GM13977 (cell line): ENCODE results near the gene KIAA1217.

ENCODE experiments used
- DNase-seq: peaks from one replicate; pipeline ENCODE4 v3.0.0; 2012; ENCODE audit warnings: low spot score
- in situ Hi-C: fragments of 300-500 bp; cut with MboI; formaldehyde crosslinking; loops from one replicate; pipeline ENCODE4 v1.12.0; 2022; ENCODE audit warnings: low sequenced_read_pairs, low pct_unique_long_range_greater_than_20kb, mixed read lengths, inconsistent platforms; ENCODE audit not compliant: unreplicated experiment
- TF ChIP-seq, protein P1 (sequence below): IDR thresholded peaks from 2 replicates; pipeline ENCODE4 v1.5.1; 2012; ENCODE audit warnings: mild to moderate bottlenecking, control low read depth; ENCODE audit not compliant: insufficient read depth; ENCODE audit errors: extremely low read depth, missing control alignments

KIAA1217 gene

DNA sequence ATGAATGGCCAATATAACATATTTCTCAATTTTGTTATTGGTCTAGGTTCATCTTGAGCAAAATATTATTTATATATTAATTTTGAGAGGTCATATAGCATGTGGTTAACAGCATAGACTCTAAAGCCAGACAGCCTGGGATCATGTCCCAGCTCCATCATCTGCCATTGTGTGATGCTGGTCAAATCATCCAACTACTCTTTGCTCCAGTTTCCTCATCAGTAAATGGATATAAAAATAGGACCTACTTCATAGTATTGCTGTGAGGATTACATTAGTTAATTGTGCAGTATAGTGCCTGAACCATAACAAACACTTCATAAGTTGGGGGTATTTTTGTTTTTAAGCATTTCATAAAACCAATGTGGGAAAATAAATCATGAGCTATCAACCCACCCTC lies 199.0 kb downstream of the KIAA1217 start:
- TF ChIP-seq, protein P1, sequence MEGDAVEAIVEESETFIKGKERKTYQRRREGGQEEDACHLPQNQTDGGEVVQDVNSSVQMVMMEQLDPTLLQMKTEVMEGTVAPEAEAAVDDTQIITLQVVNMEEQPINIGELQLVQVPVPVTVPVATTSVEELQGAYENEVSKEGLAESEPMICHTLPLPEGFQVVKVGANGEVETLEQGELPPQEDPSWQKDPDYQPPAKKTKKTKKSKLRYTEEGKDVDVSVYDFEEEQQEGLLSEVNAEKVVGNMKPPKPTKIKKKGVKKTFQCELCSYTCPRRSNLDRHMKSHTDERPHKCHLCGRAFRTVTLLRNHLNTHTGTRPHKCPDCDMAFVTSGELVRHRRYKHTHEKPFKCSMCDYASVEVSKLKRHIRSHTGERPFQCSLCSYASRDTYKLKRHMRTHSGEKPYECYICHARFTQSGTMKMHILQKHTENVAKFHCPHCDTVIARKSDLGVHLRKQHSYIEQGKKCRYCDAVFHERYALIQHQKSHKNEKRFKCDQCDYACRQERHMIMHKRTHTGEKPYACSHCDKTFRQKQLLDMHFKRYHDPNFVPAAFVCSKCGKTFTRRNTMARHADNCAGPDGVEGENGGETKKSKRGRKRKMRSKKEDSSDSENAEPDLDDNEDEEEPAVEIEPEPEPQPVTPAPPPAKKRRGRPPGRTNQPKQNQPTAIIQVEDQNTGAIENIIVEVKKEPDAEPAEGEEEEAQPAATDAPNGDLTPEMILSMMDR = no peak
- no peak for DNase-seq
- in situ Hi-C loops = no loop called here

- in situ Hi-C loops = no loop called here
Measured at GRCh38 chr10:24408365-24408764, 199.4 kb downstream of the KIAA1217 start.

DNA sequence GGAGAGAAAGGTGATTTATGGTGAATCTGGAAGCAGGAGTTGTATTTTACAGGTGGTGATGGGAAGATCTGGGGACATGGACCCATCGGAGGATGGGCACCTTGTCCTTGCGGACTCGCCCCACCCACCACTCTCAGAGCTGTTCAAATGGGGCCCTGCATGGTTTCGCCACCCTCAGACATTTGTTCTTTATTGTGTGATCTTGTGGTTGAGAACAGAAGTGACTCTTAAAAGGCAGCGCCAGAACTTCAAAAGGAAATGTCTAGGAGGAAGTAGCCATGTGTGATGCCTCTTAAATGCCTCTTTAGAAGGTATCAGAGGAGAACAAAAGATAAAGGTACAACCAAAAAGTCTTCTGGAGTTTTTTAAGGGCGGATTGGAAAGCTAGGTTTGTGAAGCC lies 205.7 kb downstream of the KIAA1217 start:
- DNase-seq = peak; percentile 24
- TF ChIP-seq, protein P1 = no peak
- in situ Hi-C loops = no loop called here

More at GRCh38 chr10:24408365-24408764, 199.4 kb downstream of the KIAA1217 start:
- TF ChIP-seq, protein P1 = no peak
- no peak for DNase-seq

GRCh38 chr10:24415455-24416125 lies 206.7 kb downstream of the KIAA1217 start:
- in situ Hi-C loops = no loop called here
- TF ChIP-seq, protein P1 = no peak
- DNase-seq = no peak

DNA sequence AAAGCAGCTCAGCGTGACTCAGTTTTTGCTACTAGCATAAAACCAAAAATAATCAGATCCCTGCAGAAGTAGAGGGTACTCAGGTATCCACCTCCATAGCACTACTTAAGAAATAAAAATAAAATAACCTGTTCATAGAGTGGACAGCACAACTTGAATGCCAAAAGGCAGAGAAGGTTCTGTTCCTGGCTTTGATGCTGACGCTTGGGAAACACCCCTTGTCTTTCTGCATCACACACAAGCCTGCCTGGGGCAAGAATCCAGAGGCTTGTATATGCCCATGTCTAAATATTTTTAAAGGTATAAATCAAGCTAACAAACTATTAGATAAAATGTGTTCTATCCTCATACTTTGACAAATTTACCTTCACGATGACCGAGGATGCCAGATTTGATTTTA lies 207.3 kb downstream of the KIAA1217 start:
- TF ChIP-seq, protein P1 = no peak
- DNase-seq = no peak
- in situ Hi-C loops = no loop called here

GRCh38 chr10:24417053-24417452 lies 208.1 kb downstream of the KIAA1217 start:
- in situ Hi-C loops = no loop called here
- DNase-seq = no peak
- TF ChIP-seq, protein P1 = no peak
